Lung (tissue), 12 donors: ENCODE data around the gene CATSPER4. TPM values are rescaled to one million over a fixed set of nuclear protein-coding genes. Genes with fewer than 3 reads are reported as not detected.
"Not testable (repeated sequence)": the region's sequence is repeated elsewhere in the genome, so short reads cannot be mapped to it uniquely, and the experiment has no call there.

Experiments used
- ATAC-seq: fragments of 200-7000 bp; cut with Tn5 transposase; one replicate; pipeline ENCODE4 v1.9.1; 2020; ENCODE audit warnings: moderate number of reproducible peaks; ENCODE audit not compliant: insufficient read depth, low FRiP score
- DNase-seq, 3 donors: peaks; one replicate each; pipeline ENCODE4 v3.0.0-alpha.2; 2013 to 2017
- H3K27ac ChIP-seq, 2 donors: one replicate each; pipeline ENCODE4 v1.5.1; 2013; ENCODE audit warnings: mild to moderate bottlenecking in 2 of 2, moderate library complexity in 2 of 2, control low read depth in 1 of 2, inconsistent platforms in 1 of 2, low read depth in 1 of 2, low read length in 1 of 2
- H3K27me3 ChIP-seq, 3 donors: one replicate each; pipeline ENCODE4 v1.5.1; 2013; ENCODE audit warnings: low read length in 2 of 3; ENCODE audit not compliant: control insufficient read depth in 3 of 3, insufficient read depth in 3 of 3
- H3K36me3 ChIP-seq, 4 donors: one replicate each; pipeline ENCODE4 v1.5.1; 2013; ENCODE audit warnings: low read length in 4 of 4, mild to moderate bottlenecking in 1 of 4, moderate library complexity in 1 of 4; ENCODE audit not compliant: control insufficient read depth in 4 of 4, insufficient read depth in 4 of 4
- H3K4me1 ChIP-seq, 5 donors: one replicate each; pipeline ENCODE4 v1.5.1; 2013; ENCODE audit warnings: low read length in 5 of 5, mild to moderate bottlenecking in 2 of 5, moderate library complexity in 1 of 5; ENCODE audit not compliant: control insufficient read depth in 5 of 5, insufficient read depth in 5 of 5
- H3K4me3 ChIP-seq: one replicate; pipeline ENCODE4 v1.5.1; 2013; ENCODE audit warnings: mild to moderate bottlenecking, control low read depth, moderate library complexity
- H3K9ac ChIP-seq, 2 donors: one replicate each; pipeline ENCODE4 v1.5.1; 2013; ENCODE audit warnings: low read length in 2 of 2, control low read depth in 1 of 2; ENCODE audit not compliant: insufficient read depth in 1 of 2
- H3K9me3 ChIP-seq, 4 donors: one replicate each; pipeline ENCODE4 v1.5.1; 2013; ENCODE audit warnings: low read length in 3 of 4, mild to moderate bottlenecking in 1 of 4, moderate library complexity in 1 of 4; ENCODE audit not compliant: control insufficient read depth in 4 of 4, insufficient read depth in 3 of 4
- WGBS, 2 donors: extraction: QIAGEN DNeasy Blood & Tissue Kit; methylation state at CpG; one replicate each; pipeline ENCODE4 v1.1.7; 2013; 5-methylcytosine and 5-hydroxymethylcytosine counted together
- polyA plus RNA-seq, 2 donors: library from polyadenylated mRNA; stranded (reverse); fragments of 200-250 nt; gene quantifications; one replicate each; pipeline ENCODE4 v1.2.1, GENCODE V29; 2013
- total RNA-seq, 2 donors: library from RNA; depleted of rRNA in 1 of 2; stranded (reverse); fragments of >200 nt in 1 of 2; gene quantifications; one replicate each; pipeline ENCODE4 v1.2.1, GENCODE V29; 2014 to 2021
- TF ChIP-seq, protein P1 (sequence below): IDR thresholded peaks from 2 replicates; pipeline ENCODE4 v1.5.1; 2012; ENCODE audit warnings: mild to moderate bottlenecking; ENCODE audit errors: control extremely low read depth, extremely low read depth
- donor health status: control.
- donor health status: control.
- donor health status: Bipolar disorder and iron deficiency.
- donor health status: healthy.
- donor health status: DM: yes; HTN: yes; CAD: no.

Gene CATSPER4
- total and polyA plus RNA-seq, 4 donors = not detected

DNA sequence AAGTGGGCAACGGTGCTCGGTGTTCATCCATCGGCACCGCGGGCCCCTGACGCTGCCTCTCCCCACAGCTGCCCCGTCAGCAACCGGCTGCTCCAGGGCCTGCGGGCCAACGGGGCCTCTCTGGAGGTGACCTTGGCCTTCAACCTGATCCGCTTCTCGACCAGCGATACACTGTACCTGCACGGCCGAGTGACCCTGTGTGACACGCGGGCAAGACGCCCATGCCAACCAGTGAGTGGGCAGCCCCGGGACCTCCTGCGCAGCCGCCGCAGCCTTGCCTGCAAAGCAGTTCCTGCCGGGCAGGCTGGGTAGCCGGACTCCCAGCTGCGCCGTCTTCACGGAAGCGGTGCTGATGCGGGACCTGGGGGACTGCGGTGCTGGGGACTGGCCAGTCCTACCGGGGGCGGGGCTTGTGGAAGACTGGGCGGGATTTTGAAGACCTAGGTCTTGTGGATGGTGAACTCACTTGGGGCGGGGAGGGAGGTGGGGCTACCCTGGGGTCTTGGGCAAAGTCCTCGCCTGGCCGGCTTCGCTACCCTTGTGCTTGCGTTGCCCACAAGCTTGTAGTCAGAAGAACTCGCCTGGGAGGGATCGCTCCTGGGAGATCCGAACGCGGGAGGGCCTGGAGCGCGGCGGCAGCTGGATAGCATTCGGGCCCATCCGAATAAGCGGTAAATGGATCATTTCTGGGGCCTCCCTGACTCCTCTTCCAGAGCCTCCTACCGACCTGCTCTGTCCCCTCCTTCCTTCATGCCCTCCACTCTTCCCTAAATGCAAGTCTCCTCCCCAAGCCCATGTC is 34.8 kb downstream of the CATSPER4 start:
- H3K27me3 ChIP-seq = peaks cover 0 to 24% (median 15%) of the 10 kb centered on the region in 3 donors

DNA sequence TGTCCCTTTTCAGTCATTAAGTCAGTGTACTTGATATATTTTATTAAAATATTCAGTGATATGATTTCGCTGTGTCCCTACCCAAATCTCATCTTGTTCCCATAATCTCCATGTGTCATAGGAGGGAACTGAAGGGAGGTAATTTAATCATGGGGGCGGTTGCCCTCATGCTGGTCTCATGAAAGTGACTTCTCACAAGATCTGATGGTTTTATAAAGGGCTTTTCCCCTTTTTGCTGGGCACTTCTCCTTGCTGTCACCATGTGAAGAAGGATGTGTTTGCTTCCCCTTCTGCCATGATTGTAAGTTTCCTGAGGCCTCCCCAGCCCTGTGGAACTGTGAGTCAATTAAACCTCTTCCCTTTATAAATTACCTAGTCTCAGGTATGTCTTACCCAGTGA is 40.3 kb downstream of the CATSPER4 start:
- WGBS, 2 donors = 72 to 82% methylated on average over 2 of the region's 2 CpGs
- peaks cover 0 to 16% (median 10%) of the 10 kb centered on the region in 3 donors for H3K27me3 ChIP-seq
- H3K4me3 ChIP-seq, H3K9me3 ChIP-seq, H3K9ac ChIP-seq, H3K4me1 ChIP-seq, H3K36me3 ChIP-seq, DNase-seq, ATAC-seq, H3K27ac ChIP-seq: not testable (repeated sequence)

More for the DNA sequence above, 34.8 kb downstream of the CATSPER4 start:
- Histone ChIP-seq H3K36me3 (no peaks in the 10 kb centered on the region), H3K4me1 (peaks cover 0 to 8% (median 2%) of the 10 kb centered on the region in 5 donors), H3K4me3 (no peak overlapping the region), H3K9ac (no peak overlapping the region), H3K27ac (peak overlapping the region in 1 of 2 donors; percentile 43), H3K9me3 (no peaks in the 10 kb centered on the region)
- DNase-seq (peak; percentile 28 to 61 (median 58)), ATAC-seq (peak; percentile 84)
- TF ChIP-seq, protein P1, sequence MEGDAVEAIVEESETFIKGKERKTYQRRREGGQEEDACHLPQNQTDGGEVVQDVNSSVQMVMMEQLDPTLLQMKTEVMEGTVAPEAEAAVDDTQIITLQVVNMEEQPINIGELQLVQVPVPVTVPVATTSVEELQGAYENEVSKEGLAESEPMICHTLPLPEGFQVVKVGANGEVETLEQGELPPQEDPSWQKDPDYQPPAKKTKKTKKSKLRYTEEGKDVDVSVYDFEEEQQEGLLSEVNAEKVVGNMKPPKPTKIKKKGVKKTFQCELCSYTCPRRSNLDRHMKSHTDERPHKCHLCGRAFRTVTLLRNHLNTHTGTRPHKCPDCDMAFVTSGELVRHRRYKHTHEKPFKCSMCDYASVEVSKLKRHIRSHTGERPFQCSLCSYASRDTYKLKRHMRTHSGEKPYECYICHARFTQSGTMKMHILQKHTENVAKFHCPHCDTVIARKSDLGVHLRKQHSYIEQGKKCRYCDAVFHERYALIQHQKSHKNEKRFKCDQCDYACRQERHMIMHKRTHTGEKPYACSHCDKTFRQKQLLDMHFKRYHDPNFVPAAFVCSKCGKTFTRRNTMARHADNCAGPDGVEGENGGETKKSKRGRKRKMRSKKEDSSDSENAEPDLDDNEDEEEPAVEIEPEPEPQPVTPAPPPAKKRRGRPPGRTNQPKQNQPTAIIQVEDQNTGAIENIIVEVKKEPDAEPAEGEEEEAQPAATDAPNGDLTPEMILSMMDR = no peak
- 6 to 10% methylated on average over 45 to 50 of the region's 50 CpGs for WGBS, 2 donors

DNA sequence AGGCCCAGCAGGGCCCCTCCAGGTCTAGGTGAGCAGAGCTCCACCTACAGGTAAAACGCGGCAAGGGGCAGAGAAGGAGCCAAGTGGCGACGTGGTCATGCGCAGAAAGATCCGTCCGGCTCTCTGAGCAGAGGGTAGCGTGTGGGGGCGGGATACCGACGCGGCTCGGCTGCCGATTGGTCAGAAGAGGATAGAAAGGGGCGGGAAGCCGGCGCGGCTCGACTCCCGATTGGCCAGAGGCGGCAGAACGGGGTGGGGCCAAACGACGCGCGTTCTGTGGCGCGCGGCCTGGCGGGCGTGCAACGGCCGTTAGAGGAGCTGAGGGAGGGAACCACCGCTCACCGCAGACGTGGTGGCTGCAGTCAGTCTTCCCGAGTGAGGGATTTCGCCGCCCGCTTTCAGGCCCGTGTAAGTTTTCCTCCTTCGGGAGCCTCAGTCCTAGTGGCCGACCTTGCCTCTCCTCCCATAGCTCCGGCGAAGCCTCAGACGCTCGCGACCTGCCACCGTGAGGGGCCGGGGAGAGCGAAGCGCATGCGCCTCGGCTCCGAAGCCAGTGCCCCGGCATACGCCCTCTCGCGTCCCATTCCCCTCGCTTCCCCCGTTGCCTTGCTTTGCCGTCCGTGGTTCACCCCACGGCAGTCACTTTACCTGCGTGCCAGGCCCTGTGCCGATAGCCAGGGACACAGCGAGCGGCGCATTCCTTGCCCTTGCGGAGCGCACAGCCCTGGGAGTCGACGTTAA is 43.7 kb downstream of the CATSPER4 start, which contains the start of gene CEP85:
Gene CEP85 (plus strand): TSS at position 298 of the 741 bp plus-strand sequence. CDS start 5,584 bp downstream, outside the sequence.
- 0 to 1% methylated on average over 71 to 73 of the region's 73 CpGs for WGBS, 2 donors
- Histone ChIP-seq H3K4me3 (peak within 1 kb of the TSS; percentile 57), H3K4me1 (peaks cover 0 to 10% (median 4%) of the 10 kb centered on the region in 5 donors), H3K9me3 (no peaks in the 10 kb centered on the region), H3K27me3 (no peaks in the 10 kb centered on the region), H3K36me3 (peaks cover 0 to 4% (median 0%) of the 10 kb centered on the region in 4 donors), H3K27ac (peak within 1 kb of the TSS; percentile 88 to 95), H3K9ac (peak within 1 kb of the TSS; percentile 90 to 93)
- peak; percentile 97 to 98 (median 98) for DNase-seq
- TF ChIP-seq, protein P1 = peak; percentile 78
- peak; percentile 99 for ATAC-seq
